GM18517 (cell line): ENCODE data around the gene MRPS2.

Experiments used
- ATAC-seq: cut with Tn5 transposase; IDR thresholded peaks from one replicate; pipeline ENCODE4 v1.9.1; 2021; ENCODE audit warnings: mild to moderate bottlenecking, moderate library complexity; ENCODE audit not compliant: unreplicated experiment

The MRPS2 gene

DNA sequence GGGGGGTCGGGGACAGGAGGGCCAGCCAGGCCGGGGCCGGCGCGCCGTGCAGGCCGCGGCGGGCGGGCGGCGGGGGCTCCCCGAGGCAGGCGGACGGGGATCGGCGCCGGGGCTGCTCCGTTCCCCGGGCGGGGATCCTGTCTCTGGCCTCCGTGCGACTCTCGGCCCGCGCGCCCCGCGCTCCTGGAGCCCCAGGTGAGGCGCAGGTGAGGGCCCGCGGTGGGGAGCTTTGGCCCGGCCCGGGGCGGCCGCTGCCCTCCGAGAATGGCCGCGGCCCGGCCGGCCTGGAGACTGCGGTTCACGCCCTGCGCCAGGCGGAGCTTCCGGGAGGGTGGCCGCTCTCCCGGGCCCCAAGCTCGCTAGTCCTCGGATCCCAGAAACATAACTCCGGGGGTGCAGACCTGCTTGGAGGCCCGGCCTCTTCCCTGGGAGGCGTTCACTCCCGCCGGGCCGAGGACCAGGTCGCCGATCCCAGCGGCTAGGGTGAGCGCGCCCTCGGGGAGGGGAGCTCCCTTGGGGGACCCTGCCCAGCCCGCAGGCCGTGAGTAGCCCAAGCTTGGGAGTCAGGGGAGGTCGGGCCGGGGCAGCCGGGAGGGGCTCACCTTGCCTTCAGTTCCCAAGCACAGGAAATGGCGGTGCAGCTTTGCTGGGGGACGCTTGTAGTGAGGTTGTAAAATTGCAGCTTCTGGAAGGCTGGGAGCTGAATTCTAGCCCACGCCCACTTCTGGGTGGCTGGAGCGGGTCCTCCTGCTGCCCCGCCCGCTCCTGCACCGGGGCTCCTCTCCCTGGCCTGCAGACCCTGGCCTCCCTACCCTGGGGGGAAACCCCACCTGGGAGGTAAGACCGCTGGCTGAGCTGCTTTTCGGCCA is 20.2 kb upstream of the MRPS2 start:
- no peak for ATAC-seq

DNA sequence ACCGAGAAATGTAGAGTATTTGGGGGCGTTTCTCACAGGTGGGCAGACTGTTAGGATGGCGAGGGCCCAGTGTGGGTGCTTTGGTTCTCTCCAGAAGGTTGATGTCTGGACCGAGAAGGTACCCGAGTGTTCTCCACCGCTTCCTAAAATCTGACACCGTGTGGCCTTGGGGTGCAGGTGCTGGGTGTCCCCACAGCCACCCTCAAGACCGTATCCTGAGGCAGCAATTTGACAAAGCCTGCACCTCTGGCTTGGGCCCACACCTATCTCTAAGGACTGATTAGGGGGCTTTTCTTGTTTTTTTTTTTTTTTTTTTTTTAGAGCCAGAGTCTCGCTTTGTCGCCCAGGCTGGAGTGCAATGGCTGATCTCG is 19.6 kb upstream of the MRPS2 start:
- ATAC-seq = no peak

DNA sequence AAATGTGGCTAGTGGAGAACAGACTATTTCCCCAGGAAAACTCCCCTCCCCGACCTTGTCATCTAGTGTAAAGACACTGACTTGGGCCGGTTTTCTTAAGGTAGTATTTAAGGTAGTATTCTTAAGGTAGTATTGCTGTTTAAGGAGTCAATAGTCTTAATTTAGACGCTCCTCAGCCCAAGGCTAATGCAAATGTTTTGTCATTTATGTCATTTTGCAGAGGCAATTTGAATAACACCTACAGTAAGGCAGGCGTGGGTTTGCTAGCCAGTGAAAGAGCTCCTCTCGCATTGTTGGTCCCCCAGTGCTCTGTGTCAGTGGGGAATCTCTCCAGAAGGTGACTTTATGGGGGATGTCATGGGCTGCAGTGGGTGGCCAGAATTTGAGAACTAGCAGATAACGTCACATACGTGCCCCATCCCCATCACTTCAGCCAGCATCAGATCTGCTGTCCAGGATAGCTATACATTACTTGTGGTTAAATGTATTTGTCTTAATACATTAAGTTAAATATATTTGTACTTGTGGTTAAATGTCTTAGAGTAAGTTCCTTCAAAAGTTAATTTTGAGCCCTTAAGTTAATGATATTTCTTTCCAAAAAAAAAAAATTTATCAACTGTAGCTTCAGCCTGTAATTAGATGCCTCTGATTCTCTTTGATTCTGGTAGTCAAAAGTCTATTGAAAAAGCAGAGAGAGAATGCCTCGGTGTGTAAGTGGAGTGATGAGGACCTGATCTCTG is 18.3 kb upstream of the MRPS2 start:
- no peak for ATAC-seq

DNA sequence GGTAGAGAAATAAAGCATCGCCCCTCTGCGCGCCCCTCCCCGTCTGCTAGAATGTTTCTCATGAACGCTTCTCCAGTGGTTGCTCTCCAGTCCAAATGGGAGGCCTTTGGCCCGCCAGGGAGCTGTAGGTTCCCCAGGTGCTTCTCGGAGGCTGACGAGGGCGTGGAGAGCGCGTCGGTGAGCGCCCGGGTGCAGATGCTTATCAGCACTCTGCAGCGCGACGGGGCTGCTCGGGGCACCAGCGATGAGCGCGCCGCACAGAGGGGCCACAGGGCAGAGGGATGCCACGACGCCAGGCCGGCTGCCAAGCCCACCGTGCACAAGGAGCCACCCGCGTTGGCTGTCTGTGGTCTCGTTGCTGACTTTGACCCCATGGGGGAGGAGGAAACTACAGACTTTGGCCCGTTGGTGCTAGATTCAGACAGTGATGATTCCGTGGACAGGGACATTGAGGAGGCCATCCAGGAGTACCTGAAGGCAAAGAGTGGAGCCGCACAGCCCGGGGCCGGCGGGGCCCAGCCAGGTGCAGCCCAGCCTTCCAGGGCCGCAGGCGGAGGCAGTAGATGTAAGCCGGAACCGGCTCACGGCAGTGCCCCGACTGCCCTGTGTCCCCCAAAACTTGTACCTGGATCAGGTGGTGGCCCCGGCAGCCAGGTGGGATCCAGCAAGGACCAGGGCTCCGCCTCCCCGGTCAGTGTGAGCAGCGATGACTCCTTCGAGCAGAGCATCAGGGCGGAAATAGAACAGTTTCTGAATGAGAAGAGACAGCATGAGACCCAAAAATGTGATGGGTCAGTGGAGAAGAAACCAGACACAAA is 15.8 kb upstream of the MRPS2 start:
- ATAC-seq = no peak

DNA sequence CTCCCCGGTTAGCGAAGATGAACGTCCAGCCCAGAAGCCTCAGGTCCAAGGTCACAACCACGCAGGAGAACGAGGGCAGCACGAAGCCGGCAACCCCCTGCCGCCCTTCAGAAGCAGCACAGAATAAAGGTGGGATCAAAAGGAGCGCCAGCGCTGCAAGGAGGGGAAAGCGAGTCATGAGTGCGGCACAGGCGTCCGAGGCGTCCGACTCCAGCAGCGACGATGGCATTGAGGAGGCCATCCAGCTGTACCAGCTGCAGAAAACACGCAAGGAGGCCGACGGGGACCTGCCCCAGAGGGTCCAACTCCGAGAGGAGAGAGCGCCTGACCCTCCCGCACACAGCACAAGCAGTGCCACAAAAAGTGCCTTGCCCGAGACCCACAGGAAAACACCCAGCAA is 15.1 kb upstream of the MRPS2 start:
- ATAC-seq = no peak

DNA sequence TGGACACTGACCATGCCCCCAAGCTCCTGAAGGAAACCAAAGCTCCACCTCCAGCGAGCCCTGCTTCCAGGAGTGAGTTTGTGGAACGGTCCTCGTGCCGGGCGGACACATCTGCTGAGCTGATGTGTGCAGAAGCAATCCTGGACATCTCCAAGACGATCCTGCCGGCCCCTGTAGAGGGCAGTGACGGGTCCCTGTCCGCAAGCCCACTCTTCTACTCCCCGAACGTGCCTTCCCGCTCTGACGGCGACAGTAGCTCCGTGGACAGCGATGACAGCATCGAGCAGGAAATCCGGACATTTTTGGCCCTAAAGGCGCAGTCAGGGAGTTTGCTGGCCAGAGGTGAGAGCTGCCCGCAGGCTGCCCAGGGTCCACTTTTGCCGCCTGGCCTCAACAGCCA is 14.7 kb upstream of the MRPS2 start:
- ATAC-seq = no peak

DNA sequence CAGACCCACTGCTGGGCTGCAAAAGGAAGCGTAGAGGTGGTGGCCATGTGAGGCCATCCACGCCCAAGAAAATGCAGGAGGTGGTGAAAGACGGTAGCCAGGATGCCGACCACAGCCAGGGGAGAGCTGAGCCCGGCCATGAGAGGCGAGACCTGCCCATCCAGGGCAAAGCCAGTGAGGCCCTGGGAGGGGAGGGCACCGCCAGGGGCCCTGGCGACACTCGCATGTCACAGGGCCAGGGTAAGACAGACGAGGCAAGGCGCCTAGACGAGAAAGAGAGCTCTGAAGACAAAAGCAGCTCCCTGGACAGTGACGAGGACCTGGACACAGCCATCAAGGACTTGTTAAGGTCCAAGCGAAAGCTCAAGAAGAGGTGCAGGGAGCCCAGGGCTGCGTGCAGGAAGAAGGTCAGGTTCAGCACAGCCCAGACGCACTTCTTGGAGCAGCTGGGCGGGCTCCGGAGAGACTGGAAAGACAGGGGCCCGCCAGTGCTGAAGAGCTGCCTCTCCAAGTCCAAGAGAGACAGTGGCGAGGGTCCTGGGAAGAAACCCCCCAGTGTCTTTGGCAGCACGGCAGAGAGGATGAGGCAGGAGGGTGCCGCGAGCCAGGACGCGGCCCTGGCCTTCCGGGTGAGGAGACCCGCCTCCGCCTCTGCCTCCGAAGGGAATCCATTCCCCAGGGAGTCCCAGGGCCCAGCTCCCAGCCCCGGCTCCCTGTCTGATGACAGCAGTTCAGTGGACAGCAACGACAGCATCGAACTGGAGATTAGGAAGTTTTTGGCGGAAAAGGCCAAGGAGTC is 14.0 kb upstream of the MRPS2 start:
- no peak for ATAC-seq

DNA sequence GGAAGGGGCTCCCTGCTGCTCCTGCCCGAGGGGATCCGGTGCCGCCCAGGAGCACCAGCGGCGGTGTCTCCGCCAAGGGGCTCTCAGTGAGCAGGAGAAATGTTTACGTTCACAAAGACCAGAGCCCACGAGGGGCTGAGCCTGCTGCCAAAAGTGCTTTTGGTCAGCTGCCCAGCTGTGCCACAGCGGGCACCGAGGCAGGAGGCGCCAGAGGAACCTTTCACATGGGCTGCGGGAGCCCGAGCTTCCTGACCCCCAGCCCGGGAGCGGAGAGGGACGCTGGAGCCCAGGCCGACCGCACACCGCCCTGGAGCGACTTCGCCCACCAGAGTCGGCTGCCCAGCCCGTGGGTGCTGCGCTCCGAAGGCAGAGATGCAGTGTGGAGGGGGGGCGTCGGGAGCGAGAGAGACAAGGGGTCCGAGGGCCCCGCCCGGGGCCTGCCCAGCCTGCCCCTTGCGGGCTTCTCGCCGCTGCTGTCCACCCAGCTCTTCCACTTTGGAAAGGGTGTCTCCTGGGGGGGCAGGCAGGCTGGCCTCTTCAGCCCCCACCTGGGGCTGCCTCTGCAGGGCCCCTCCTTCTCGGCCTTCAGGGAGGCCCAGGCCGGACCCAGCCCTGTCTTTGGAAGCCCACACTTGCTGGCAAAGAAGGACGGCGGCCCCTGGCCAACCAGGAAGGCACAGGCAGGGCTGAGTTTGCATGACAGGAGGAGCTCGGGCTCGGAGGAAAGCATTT is 13.0 kb upstream of the MRPS2 start:
- no peak for ATAC-seq

DNA sequence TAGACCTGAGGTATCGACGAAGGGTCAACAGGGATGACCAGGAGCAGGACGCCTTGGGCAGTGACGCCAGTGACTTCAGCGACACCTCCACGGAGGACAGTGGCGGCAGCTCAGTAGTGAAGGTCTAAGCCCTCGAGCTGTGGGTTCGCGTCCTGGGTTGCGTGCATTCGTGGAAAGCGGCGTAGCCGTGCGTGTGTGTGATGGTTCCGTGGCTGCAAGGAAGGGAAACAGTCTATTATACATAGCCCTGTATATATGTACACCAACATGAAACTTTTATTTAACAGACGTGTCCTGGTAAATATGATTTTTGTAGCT is 12.5 kb upstream of the MRPS2 start:
- ATAC-seq = no peak

DNA sequence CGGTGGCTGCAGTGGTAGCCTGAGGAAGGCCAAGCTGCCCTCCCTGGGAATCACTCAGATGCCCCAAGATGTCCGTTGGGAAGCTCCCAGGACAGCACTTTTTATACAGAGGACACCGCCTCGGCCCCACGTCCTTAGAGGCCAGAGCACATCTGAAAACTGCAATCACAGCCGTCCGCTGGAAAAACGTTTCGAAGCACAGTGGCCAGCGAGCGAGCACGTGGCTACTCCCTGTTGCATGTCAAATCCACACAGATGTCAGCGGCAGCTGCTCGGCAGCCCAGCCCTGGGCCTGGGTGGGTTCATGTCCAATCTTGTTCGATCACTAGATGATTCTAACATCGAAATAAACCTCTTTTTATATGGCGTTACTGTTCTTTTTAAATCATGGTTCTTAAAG is 12.0 kb upstream of the MRPS2 start:
- no peak for ATAC-seq

DNA sequence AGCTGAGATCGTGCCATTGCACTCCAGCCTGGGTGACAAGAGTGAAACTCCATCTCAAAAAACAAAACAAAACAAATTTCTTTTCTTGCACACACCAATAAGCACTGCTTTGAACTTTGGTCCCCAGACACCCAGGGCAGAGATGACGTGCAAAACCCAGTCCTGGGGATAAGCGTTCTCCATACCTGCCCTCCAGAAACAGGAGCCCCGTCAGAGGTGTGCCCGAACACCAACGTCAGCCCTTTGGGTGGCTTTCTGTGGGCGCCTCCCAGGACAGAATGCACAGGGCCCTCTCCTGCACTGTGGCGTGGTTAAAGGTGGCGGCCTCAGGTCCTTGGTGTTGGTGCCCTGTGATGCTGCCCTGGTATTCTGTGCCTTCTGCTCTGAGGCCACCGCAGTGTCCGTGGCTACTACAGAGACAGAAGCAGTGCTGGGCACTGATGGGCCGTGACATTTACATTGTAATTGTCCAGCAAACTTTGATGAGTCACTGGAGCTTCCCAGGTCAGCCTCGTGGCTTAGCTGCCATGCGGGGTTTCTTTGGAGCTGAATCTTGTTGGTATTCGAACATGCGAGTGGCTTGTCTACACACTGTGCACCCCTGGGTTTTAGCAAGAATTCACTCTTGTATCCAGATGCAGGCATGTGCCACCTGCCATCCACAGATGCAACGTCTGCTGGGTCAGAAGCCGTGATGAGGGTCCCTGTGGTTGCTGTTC is 11.1 kb upstream of the MRPS2 start:
- ATAC-seq = no peak

DNA sequence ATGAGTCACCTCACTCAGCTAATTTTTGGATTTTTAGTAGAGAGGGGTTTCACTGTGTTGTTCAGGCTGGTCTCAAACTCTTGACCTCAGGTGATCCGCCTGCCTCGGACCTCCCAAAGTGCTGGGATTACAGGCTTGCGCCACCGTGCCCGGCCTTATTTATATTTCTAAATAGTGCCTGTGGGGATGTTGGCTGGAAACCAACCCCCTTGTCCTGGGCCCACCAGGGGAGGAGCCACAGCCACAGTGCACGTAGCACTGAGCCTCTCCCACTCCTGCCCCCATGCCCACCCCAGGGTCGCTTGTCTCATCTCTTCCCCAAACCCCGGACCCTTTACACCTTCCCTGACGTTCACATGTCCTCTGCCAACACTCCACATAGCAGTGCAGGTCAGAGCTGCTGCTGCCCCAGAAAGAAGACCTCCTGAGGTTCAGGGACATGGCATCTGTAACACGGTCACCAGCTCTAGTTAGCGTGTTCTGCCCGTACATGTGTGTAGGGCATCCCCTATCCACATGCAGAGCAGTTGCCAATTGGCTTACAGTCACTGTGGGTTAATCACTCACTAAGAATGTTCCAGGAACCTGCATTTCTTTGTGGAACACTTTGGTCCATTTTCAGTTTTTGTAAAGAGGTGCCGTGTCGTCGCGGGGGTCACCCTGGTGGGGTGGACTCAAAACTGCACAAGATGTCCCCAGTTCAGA is 10.2 kb upstream of the MRPS2 start:
- no peak for ATAC-seq

DNA sequence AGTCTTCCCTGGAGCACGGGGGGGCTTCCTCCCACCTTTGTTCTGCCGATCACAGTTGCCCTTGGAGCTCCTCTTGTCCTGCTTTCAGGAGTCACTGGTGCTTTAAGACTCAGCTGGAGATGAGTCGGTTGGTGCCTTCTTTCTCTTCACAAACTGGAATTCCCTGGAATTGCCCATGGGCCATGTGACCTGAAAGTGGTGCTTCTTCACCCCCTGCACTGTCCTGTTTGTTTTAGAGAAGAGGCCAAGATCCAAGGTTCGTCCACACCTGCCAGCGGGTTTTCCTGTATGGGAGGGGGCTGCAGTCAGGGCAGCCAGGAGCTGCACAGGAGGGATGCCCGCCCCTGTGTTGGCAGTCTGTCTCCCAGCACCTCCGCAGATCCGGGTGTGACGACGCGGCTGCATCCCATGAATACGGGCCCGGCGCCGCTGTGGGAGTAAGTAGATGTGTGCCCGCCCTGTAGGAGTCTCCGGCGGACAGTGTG is 9.5 kb upstream of the MRPS2 start:
- no peak for ATAC-seq

DNA sequence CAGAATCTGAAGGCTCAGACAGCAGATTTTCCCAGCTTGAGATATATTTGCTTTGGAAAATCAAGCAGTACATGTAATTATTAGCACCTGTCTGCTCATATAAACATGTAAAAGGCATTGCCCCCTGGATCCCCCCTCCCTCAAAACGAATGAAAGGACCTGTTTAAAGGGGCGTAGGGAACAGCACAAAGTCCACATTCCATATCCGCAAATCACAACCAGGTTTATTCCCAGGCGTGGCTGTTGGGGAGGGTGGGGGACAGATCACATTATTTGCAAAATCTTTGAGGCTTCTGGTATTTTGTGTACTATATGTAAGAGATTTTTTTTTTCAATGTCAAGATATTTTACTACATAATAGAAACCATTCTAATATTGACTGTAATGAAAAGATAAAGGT is 8.7 kb upstream of the MRPS2 start:
- ATAC-seq = no peak

DNA sequence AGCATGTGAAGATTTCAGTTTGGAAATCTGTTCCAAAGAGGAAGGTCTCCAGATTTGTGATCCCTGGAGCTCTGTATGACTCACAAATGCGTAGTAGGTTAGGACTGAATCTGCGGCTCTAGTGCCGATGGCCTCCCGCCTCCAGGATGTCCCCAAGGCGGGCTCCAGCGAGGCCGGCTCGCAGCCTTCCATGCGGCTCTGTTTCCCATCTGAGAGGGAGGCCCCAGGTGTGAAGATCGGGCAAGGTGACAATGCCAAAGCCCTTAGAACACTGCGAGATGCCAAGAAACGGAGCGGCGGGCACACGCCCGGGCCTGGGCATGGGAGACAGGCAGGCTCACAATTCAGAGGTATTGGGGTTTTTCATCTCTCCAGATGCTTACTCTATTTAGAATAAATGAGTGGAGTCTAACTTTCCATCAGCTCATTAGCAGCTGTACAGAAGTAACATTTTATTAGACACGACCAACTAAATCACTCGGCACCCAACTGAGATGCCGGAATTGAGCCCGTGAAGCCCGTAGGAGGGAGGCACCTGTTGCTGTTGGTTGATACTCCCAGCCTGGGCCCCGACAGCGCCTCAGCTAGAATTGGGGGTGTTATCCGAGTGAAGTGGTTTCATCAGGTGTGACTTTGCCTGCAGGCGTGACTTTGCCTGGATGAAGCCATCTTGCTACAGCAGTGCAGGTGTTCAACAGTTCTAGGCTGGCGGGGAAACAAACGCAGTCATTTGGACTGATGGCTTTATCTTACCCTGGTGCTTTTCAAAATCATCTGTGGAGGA is 7.4 kb upstream of the MRPS2 start:
- ATAC-seq = no peak

DNA sequence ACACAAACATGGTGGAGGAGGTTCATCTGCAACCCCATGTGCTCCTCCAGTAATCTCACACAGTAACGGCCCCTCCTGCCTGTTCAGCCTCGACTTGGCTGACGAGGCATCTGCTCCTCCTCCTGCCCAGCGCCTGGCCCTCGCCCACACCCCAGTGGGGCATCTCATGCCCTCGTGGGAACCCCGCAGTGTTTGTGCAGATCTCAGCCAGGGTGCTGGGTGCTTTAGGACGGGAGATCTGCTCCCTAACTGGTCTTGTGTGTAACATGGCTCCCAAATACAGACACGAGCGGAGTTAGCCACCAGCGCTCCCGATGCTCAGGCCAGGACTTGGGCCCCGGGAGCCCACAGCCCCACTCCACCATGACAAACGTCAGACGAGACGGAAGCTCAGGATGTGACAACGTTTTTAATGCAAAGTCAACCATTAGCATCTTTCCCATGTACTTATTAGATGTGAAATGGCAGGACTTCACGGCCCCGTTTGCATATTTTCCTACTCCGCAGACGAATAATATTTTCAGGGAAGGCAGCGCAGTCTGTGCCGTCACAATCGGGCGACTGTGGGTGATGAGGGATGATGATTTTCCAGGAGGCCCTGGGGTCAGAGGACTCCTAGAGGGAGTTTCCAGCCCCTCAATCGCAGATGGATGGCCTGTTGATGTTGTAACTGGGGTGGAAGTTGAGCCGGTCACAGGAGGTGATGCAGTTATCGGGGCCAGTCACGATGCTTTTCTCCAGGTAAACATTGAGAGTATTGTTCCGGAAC is 5.5 kb upstream of the MRPS2 start:
- ATAC-seq = no peak

DNA sequence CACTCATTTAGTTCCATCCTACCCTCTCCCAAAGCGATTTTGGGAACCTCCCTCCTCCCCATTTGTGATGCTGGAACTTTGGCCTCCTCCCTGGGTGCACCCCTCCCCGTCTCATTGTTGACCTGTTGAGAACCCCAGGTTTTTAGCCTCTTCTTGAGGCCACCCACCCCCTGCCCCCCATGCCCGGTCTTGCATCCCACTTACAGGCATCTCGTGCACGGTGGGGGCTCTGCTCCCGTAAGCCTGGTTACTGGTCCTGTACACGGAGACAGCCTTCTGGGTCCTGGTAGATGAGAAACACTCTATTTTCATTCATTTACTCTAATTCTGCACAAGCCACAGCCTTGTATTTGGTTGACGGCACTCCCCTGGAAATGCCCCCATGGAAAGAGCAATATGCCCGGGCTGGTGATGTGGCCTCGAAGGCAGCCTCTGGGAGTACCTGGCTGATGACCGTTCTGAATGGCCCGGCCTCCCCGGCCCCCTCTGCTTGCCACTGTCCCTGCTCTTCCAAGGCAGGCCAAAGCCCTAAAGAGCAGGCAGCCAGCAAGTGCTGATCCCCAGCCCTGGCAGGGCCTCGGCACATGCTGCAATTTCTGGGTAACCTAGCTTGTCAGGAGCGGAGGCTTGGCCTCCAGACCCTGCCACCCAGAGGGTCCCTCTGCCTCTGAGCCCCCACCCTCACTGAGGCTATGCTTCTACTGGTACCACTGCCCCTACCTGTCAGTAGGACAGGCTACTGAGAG is 1.9 kb upstream of the MRPS2 start:
- no peak for ATAC-seq
